H1 (cell line): ENCODE data around the gene MEIS2. TPM values are rescaled to one million over a fixed set of nuclear protein-coding genes. Genes with fewer than 3 reads are reported as not detected.

ENCODE experiments used
- ATF2 ChIP-seq: IDR thresholded peaks from 2 replicates; pipeline ENCODE4 v1.6.1; 2012; ENCODE audit warnings: low read length, inconsistent platforms
- CTBP2 ChIP-seq: IDR thresholded peaks from 2 replicates; pipeline ENCODE4 v1.7.0; 2011; ENCODE audit warnings: borderline replicate concordance, mild to moderate bottlenecking, moderate library complexity, mixed read lengths, low read length; ENCODE audit not compliant: insufficient read depth, insufficient read length
- JUN ChIP-seq: IDR thresholded peaks from 2 replicates; pipeline ENCODE4 v1.6.1; 2011; ENCODE audit warnings: low read depth, mild to moderate bottlenecking, improper control_type of control experiment, low read length
- TCF12 ChIP-seq: IDR thresholded peaks from 2 replicates; pipeline ENCODE4 v1.6.1; 2011; ENCODE audit warnings: low read depth, mild to moderate bottlenecking, low read length
- polyA plus RNA-seq, 7 experiments: library from polyadenylated mRNA; depleted of rRNA in 3 of 7; stranded (reverse) in 5 of 7; unstranded in 2 of 7; fragments of >200 nt in 5 of 7; fragments of 200-250 nt in 2 of 7; gene quantifications; 1 replicate in 5 of 7; 2 replicates in 1 of 7; 4 replicates in 1 of 7; pipeline versions ENCODE4 v1.2.1 to v1.2.3, GENCODE V29; 2011 to 2013; ENCODE audit warnings: missing spikeins in 2 of 7, mixed read lengths in 2 of 7
- total RNA-seq: library from RNA; stranded (reverse); fragmentation: NEBNext Ultra II Directional; extraction: Animal tissue kit (Norgen Biotek cat#: 25700); gene quantifications from 2 replicates; pipeline ENCODE4 v1.2.1, GENCODE V29; 2021

Gene MEIS2
- total and polyA plus RNA-seq, 2 of the 8 experiments (the other 6 are each of a cell fraction or from before 2014, with no cell fraction given), result 0.22 to 1.2 TPM

GRCh38 chr15:37086521-37086920 lies 13.8 kb downstream of the MEIS2 start (continued):
- TF ChIP-seq TCF12 (no peak), ATF2 (no peak), JUN (no peak), CTBP2 (no peak)
- TF ChIP-seq, all 59 proteins: peak for 0
